Psoas muscle (tissue), 8 donors: ENCODE measurements around the gene CHD5. TPM values are rescaled to one million over a fixed set of nuclear protein-coding genes. Genes with fewer than 3 reads are reported as not detected.
A peak's percentile ranks its signal among the peaks of the same experiment; 100 is the strongest.

Experiments used
- ATAC-seq, 4 donors: fragments of 200-7000 bp; cut with Tn5 transposase; one replicate each; pipeline ENCODE4 v1.9.1; 2020; ENCODE audit warnings: moderate library complexity in 3 of 4, mild to moderate bottlenecking in 2 of 4
- DNase-seq, 2 donors: peaks; one replicate each; pipeline ENCODE4 v3.0.0-alpha.2; 2020
- H3K27ac ChIP-seq: fragments of 200-600 bp; one replicate; pipeline ENCODE4 v1.8.0; 2022
- H3K27me3 ChIP-seq, 3 donors: fragments of 200-600 bp in 1 of 3; one replicate each; pipeline versions ENCODE4 v1.6.1 to v1.8.0; 2013 to 2022; ENCODE audit warnings: low read length in 2 of 3, mild to moderate bottlenecking in 2 of 3, moderate library complexity in 1 of 3; ENCODE audit not compliant: insufficient read depth in 3 of 3
- H3K36me3 ChIP-seq, 2 donors: fragments of 200-600 bp in 1 of 2; one replicate each; pipeline versions ENCODE4 v1.6.1 to v1.8.0; 2013 to 2022; ENCODE audit warnings: low read depth in 1 of 2, mild to moderate bottlenecking in 1 of 2, moderate library complexity in 1 of 2; ENCODE audit not compliant: insufficient read depth in 1 of 2
- H3K4me1 ChIP-seq: fragments of 200-600 bp; one replicate; pipeline ENCODE4 v1.8.0; 2022
- H3K4me3 ChIP-seq: fragments of 200-600 bp; one replicate; pipeline ENCODE4 v1.8.0; 2022; ENCODE audit warnings: mild to moderate bottlenecking
- H3K9me3 ChIP-seq: fragments of 200-600 bp; one replicate; pipeline ENCODE4 v1.8.0; 2022
- CTCF ChIP-seq: fragments of 200-600 bp; IDR thresholded peaks from one replicate; pipeline ENCODE4 v1.8.0; 2022; ENCODE audit warnings: antibody characterized with exemption
- WGBS, 3 donors: extraction: QIAGEN DNeasy Blood & Tissue Kit; methylation state at CpG; one replicate each; pipeline versions ENCODE4 v1.1.6 to v1.1.7; 2013; 5-methylcytosine and 5-hydroxymethylcytosine counted together
- intact Hi-C, 2 donors: fragments of 100-400 bp; cut with DNase I; formaldehyde crosslinking; loops; one replicate each; pipeline versions ENCODE4 v1.11.0 to v1.14.2; 2022
- polyA plus RNA-seq, 3 donors: library from polyadenylated mRNA; stranded (reverse); fragments of 200-250 nt; gene quantifications; one replicate each; pipeline ENCODE4 v1.2.3, GENCODE V29; 2013
- total RNA-seq, 4 donors: library from RNA; stranded (reverse); fragmentation: NEBNext Ultra II Directional in 2 of 4; extraction: Animal tissue kit (Norgen Biotek cat#: 25700) in 2 of 4; gene quantifications; one replicate each; pipeline versions ENCODE4 v1.2.1 to v1.2.4, GENCODE V29; 2021 to 2023
- donor health status: healthy with polysubstance abuse.
- donor health status: DM: no; HTN: no; CAD: no; lungs with moderate emphysema.
- donor health status: Bipolar disorder and iron deficiency.
- donor health status: healthy.
- donor health status: DM: yes; HTN: yes; CAD: no.
- donor health status: DM: no; HTN: no; CAD: no.
- donor health status: DM: no; HTN: no; CAD: no.
- donor health status: DM: yes; HTN: yes; CAD: no.

CHD5 gene
- total and polyA plus RNA-seq, 7 donors: 0.03 to 0.38 (median 0.24) TPM; not detected in 2

- TF ChIP-seq CTCF: no peak
- peaks cover 13% of the 10 kb centered on the region for H3K4me1 ChIP-seq
- intact Hi-C loops: loop anchor here in 1 of 2 donors (10.0 kb wide), 1 partner anchor 133 kb away; the partner anchor contains the start of gene KCNAB2
- no peaks in the 10 kb centered on the region for H3K36me3 ChIP-seq
- H3K9me3 ChIP-seq: no peaks in the 10 kb centered on the region
- ATAC-seq: no peak
- no peak overlapping the region for H3K4me3 ChIP-seq
- DNase-seq: no peak
- 59 to 69% (median 65%) methylated on average over 15 to 18 of the region's 18 CpGs for WGBS, 3 donors
- peaks cover 0 to 65% (median 27%) of the 10 kb centered on the region in 3 donors for H3K27me3 ChIP-seq
- no peak overlapping the region for H3K27ac ChIP-seq
Observed at GRCh38 chr1:6177681-6178380, 2.3 kb downstream of the CHD5 start.

- no peak overlapping the region for H3K4me3 ChIP-seq
- ATAC-seq (no peak), DNase-seq (no peak)
- no peaks in the 10 kb centered on the region for H3K9me3 ChIP-seq
- H3K4me1 ChIP-seq: peaks cover 13% of the 10 kb centered on the region
- no peaks in the 10 kb centered on the region for H3K36me3 ChIP-seq
- 62 to 69% (median 64%) methylated on average over 5 of the region's 5 CpGs for WGBS, 3 donors
- intact Hi-C loops: loop anchor here in 1 of 2 donors (10.0 kb wide), 1 partner anchor 132 kb away; the partner anchor contains the start of gene KCNAB2
- no peak for TF ChIP-seq CTCF
- H3K27ac ChIP-seq: no peak overlapping the region
- H3K27me3 ChIP-seq: peaks cover 0 to 62% (median 29%) of the 10 kb centered on the region in 3 donors
Observed at GRCh38 chr1:6176779-6177178, 3.3 kb downstream of the CHD5 start.

DNA sequence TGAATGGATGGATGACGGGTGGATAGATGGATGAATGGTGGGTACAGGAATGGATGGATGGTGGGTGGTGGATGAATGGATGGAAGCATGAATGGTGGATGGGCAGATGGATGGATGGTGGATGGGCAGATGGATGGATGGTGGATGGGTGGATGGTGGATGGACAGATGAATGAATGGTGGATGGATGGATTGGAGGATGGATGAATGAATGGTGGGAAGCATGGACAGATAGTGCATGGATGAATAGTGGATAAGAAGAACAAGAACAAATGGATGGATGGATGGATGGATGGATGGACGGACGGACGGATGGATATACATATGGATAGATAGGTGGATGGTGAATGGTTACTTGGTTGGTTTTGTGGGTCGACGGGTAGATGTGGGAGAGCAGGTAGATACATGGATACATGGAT lies 4.7 kb downstream of the CHD5 start:
- no peaks in the 10 kb centered on the region for H3K36me3 ChIP-seq
- H3K9me3 ChIP-seq: no peaks in the 10 kb centered on the region
- intact Hi-C loops: loop anchor here in 1 of 2 donors (10.0 kb wide), 1 partner anchor 131 kb away; the partner anchor contains the start of gene KCNAB2
- peaks cover 0 to 55% (median 29%) of the 10 kb centered on the region in 3 donors for H3K27me3 ChIP-seq
- ATAC-seq (no peak), DNase-seq (no peak)
- H3K27ac ChIP-seq: no peak overlapping the region
- WGBS, 3 donors: 89 to 94% (median 93%) methylated on average over 6 of the region's 6 CpGs
- no peak overlapping the region for H3K4me3 ChIP-seq
- no peak for TF ChIP-seq CTCF
- peaks cover 7% of the 10 kb centered on the region for H3K4me1 ChIP-seq

DNA sequence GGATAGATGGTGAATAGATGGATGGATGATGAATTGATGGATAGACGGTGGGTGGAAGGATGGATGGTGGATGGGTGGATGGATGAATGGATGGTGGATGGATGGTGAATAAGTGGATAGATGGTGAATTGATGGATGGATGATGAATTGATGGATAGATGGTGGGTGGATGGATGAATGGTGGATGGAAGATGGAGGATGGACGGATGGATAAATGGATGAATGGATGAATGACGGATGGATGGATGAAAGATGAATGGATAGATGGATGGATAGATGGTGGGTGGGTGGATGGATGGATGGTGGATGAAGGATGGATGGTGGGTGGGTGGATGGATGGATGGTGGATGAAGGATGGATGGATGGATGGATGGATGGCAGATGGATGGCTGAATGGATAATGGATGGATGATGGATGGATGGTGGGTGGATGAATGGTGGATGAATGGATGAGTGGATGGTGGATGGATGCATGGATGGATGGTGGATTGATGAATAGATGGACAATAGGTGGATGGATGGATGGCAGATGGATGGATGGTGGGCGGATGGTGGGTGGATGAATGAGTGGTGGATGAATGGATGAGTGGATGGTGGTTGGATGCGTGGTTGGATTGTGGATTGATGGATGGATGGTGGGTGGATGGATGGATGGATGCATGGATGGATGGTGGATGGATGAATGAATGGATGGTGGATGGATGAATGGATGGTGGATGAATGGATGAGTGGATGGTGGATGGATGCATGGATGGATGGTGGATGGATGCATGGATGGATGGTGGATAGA lies 5.3 kb downstream of the CHD5 start:
- Histone ChIP-seq H3K9me3 (no peaks in the 10 kb centered on the region), H3K36me3 (no peaks in the 10 kb centered on the region), H3K4me1 (peaks cover 7% of the 10 kb centered on the region), H3K27ac (no peak overlapping the region), H3K27me3 (peaks cover 0 to 53% (median 30%) of the 10 kb centered on the region in 3 donors), H3K4me3 (no peak overlapping the region)
- no peak for TF ChIP-seq CTCF
- DNase-seq: peak in 1 of 2 donors; percentile 13
- 89 to 94% (median 93%) methylated on average over 5 of the region's 5 CpGs for WGBS, 3 donors
- intact Hi-C loops: loop anchor here in 1 of 2 donors (10.0 kb wide), 1 partner anchor 130 kb away; the partner anchor contains the start of gene KCNAB2
- no peak for ATAC-seq
